IMR-90 (cell line): Measurements from ENCODE around the gene LRPAP1. TPM values are rescaled to one million over a fixed set of nuclear protein-coding genes. Genes with fewer than 3 reads are reported as not detected.

Experiments
- ATAC-seq: fragments of 200-7000 bp; cut with Tn5 transposase; 2 replicates; pipeline ENCODE4 v1.9.1; 2020; ENCODE audit warnings: low read depth, mild to moderate bottlenecking, moderate library complexity
- BruUV-seq: library from RNA; stranded (reverse); fragments of 400-500 nt; replicated peaks from 2 replicates; lab custom pipeline; 2021; lab: Mats Ljungman, UMichigan
- CTCF ChIA-PET: fragments of 300-600 bp; formaldehyde crosslinking; extraction: SDS; loops from one replicate; lab custom pipeline; 2021; ENCODE audit warnings: antibody characterized with exemption; lab: Yijun Ruan, JAX
- POLR2A ChIA-PET: fragments of 300-600 bp; sonication (Branson Sonifier 250); formaldehyde crosslinking; loops from one replicate; lab custom pipeline; 2022; ENCODE audit warnings: antibody characterized with exemption; ENCODE audit not compliant: unreplicated experiment; lab: Charles Lee
- DNase-seq: peaks from one replicate; pipeline ENCODE4 v3.0.0; 2013
- H2AFZ ChIP-seq: replicated peaks from 2 replicates; pipeline ENCODE3; 2013; ENCODE audit warnings: low read length, mild to moderate bottlenecking; ENCODE audit not compliant: poor library complexity
- H2AK5ac ChIP-seq: 2 replicates; pipeline ENCODE4 v1.6.1; 2013; ENCODE audit warnings: low read depth, low read length, inconsistent platforms
- H2AK9ac ChIP-seq: replicated peaks from 2 replicates; pipeline ENCODE3; 2013; ENCODE audit warnings: mild to moderate bottlenecking, low read depth, low read length, moderate library complexity; ENCODE audit not compliant: poor library complexity
- H2BK120ac ChIP-seq: 2 replicates; pipeline ENCODE4 v1.6.1; 2013; ENCODE audit warnings: low read depth, low read length, inconsistent platforms
- H2BK15ac ChIP-seq: 3 replicates; pipeline ENCODE4 v1.6.1; 2013; ENCODE audit warnings: low read depth, low read length, inconsistent platforms
- H2BK20ac ChIP-seq: 2 replicates; pipeline ENCODE4 v1.6.1; 2013; ENCODE audit warnings: low read depth, mild to moderate bottlenecking, inconsistent platforms, low read length, moderate library complexity
- H2BK5ac ChIP-seq: 2 replicates; pipeline ENCODE4 v1.6.1; 2013; ENCODE audit warnings: mild to moderate bottlenecking, low read depth, low read length, inconsistent platforms; ENCODE audit not compliant: poor library complexity, severe bottlenecking
- H3K14ac ChIP-seq: replicated peaks from 2 replicates; pipeline ENCODE4 v1.6.1; 2013; ENCODE audit warnings: low read depth, low read length, inconsistent platforms
- H3K18ac ChIP-seq: 2 replicates; pipeline ENCODE4 v1.6.1; 2013; ENCODE audit warnings: low read depth, low read length, control low read depth
- H3K23ac ChIP-seq: 2 replicates; pipeline ENCODE4 v1.6.1; 2013; ENCODE audit warnings: low read depth, low read length, inconsistent platforms
- H3K27ac ChIP-seq: 2 replicates; pipeline ENCODE4 v1.5.1; 2013; ENCODE audit warnings: mild to moderate bottlenecking, control low read depth, low read length; ENCODE audit not compliant: insufficient read depth
- H3K27me3 ChIP-seq: 2 replicates; pipeline ENCODE4 v1.6.1; 2013; ENCODE audit warnings: low read length; ENCODE audit not compliant: control insufficient read depth, insufficient read depth
- H3K36me3 ChIP-seq: 2 replicates; pipeline ENCODE4 v1.6.1; 2013; ENCODE audit warnings: low read length, mixed read lengths; ENCODE audit not compliant: control insufficient read depth, insufficient read depth
- H3K4ac ChIP-seq: 2 replicates; pipeline ENCODE4 v1.6.1; 2013; ENCODE audit warnings: low read depth, low read length, inconsistent platforms
- H3K4me1 ChIP-seq: 2 replicates; pipeline ENCODE4 v1.6.1; 2013; ENCODE audit warnings: low read length, mixed read lengths; ENCODE audit not compliant: control insufficient read depth, insufficient read depth
- H3K4me2 ChIP-seq: 2 replicates; pipeline ENCODE4 v1.6.1; 2013; ENCODE audit warnings: low read depth, mild to moderate bottlenecking, control low read depth, low read length, moderate library complexity
- H3K4me3 ChIP-seq: 2 replicates; pipeline ENCODE4 v1.5.1; 2013; ENCODE audit warnings: low read depth, mild to moderate bottlenecking, control low read depth, low read length, moderate library complexity; ENCODE audit not compliant: insufficient read depth
- H3K56ac ChIP-seq: 2 replicates; pipeline ENCODE4 v1.6.1; 2013; ENCODE audit warnings: low read length, inconsistent platforms; ENCODE audit not compliant: insufficient read depth; ENCODE audit errors: extremely low read depth
- H3K79me1 ChIP-seq, 2 experiments: 2 replicates each; pipeline ENCODE4 v1.6.1; 2013; ENCODE audit warnings: low read length in 2 of 2, inconsistent platforms in 1 of 2, low read depth in 1 of 2
- H3K9ac ChIP-seq: 2 replicates; pipeline ENCODE4 v1.6.1; 2013; ENCODE audit warnings: low read depth, low read length, control low read depth
- H3K9me1 ChIP-seq: 2 replicates; pipeline ENCODE4 v1.6.1; 2013; ENCODE audit warnings: low read length, inconsistent platforms; ENCODE audit not compliant: insufficient read depth
- H3K9me3 ChIP-seq: 2 replicates; pipeline ENCODE4 v1.6.1; 2013; ENCODE audit warnings: low read length; ENCODE audit not compliant: control insufficient read depth, insufficient read depth
- H4K20me1 ChIP-seq: 2 replicates; pipeline ENCODE4 v1.6.1; 2013; ENCODE audit warnings: low read length, inconsistent platforms; ENCODE audit not compliant: insufficient read depth
- H4K5ac ChIP-seq: 2 replicates; pipeline ENCODE4 v1.6.1; 2013; ENCODE audit warnings: mild to moderate bottlenecking, low read depth, low read length, control low read depth
- H4K8ac ChIP-seq, 2 experiments: 2 replicates each; pipeline ENCODE4 v1.6.1; 2013; ENCODE audit warnings: low read depth in 2 of 2, low read length in 2 of 2, control low read depth in 1 of 2, inconsistent platforms in 1 of 2
- H4K91ac ChIP-seq: 2 replicates; pipeline ENCODE4 v1.6.1; 2013; ENCODE audit warnings: low read depth, low read length, inconsistent platforms; ENCODE audit not compliant: insufficient read depth
- BHLHE40 ChIP-seq: fragments of 150-350 bp; IDR thresholded peaks from 2 replicates; pipeline ENCODE4 v1.6.1; 2016; ENCODE audit warnings: mild to moderate bottlenecking, low read depth, low read length
- CEBPB ChIP-seq: IDR thresholded peaks from 2 replicates; pipeline ENCODE4 v1.6.1; 2012; ENCODE audit warnings: low read depth, low read length, improper control_type of control experiment
- CHD1 ChIP-seq: IDR thresholded peaks from 2 replicates; pipeline ENCODE4 v1.6.1; 2012; ENCODE audit warnings: low read depth, low read length, improper control_type of control experiment
- FOS ChIP-seq: fragments of 150-350 bp; IDR thresholded peaks from 2 replicates; pipeline ENCODE4 v1.6.1; 2016; ENCODE audit warnings: low read depth, low read length
- MAFK ChIP-seq: IDR thresholded peaks from 2 replicates; pipeline ENCODE4 v1.6.1; 2012; ENCODE audit warnings: low read depth, low read length, improper control_type of control experiment
- MAZ ChIP-seq: IDR thresholded peaks from 2 replicates; pipeline ENCODE4 v1.6.1; 2012; ENCODE audit warnings: low read depth, mild to moderate bottlenecking, low read length, improper control_type of control experiment, moderate library complexity, borderline replicate concordance
- MXI1 ChIP-seq: IDR thresholded peaks from 2 replicates; pipeline ENCODE4 v1.6.1; 2012; ENCODE audit warnings: low read depth, mild to moderate bottlenecking, low read length, moderate library complexity, borderline replicate concordance
- NFE2L2 ChIP-seq: fragments of 150-350 bp; IDR thresholded peaks from 2 replicates; pipeline ENCODE4 v1.6.1; 2016; ENCODE audit warnings: low read depth, mild to moderate bottlenecking, low read length
- POLR2A ChIP-seq: IDR thresholded peaks from 2 replicates; pipeline ENCODE4 v1.6.1; 2012; ENCODE audit warnings: mild to moderate bottlenecking, low read depth, low read length
- RAD21 ChIP-seq: IDR thresholded peaks from 2 replicates; pipeline ENCODE4 v1.6.1; 2012; ENCODE audit warnings: low read length, improper control_type of control experiment
- RCOR1 ChIP-seq: IDR thresholded peaks from 2 replicates; pipeline ENCODE4 v1.6.1; 2012; ENCODE audit warnings: mild to moderate bottlenecking, low read length, improper control_type of control experiment; ENCODE audit not compliant: insufficient replicate concordance
- RFX5 ChIP-seq: IDR thresholded peaks from 2 replicates; pipeline ENCODE4 v1.8.0; 2012; ENCODE audit warnings: low read depth, mild to moderate bottlenecking, low read length, moderate library complexity
- SMC3 ChIP-seq: fragments of 150-350 bp; IDR thresholded peaks from 2 replicates; pipeline ENCODE4 v1.6.1; 2016; ENCODE audit warnings: low read depth, mild to moderate bottlenecking, antibody characterized with exemption, low read length, moderate library complexity
- USF2 ChIP-seq: fragments of 150-350 bp; IDR thresholded peaks from 2 replicates; pipeline ENCODE4 v1.6.1; 2017; ENCODE audit warnings: mild to moderate bottlenecking, antibody characterized with exemption, low read length, low read depth
- WGBS, 2 experiments: methylation state at CpG; one replicate each; pipeline versions ENCODE4 v1.1.5 to v1.1.7; 2013; ENCODE audit warnings: missing lambda C conversion rate in 2 of 2; ENCODE audit not compliant: insufficient read length in 1 of 2; ENCODE audit errors: extremely low coverage in 2 of 2; 5-methylcytosine and 5-hydroxymethylcytosine counted together
- dilution Hi-C: fragments of 300-500 bp; cut with HindIII; formaldehyde crosslinking; loops from one replicate; pipeline ENCODE4 v1.14.3; 2018; ENCODE audit warnings: low sequenced_read_pairs; ENCODE audit not compliant: unreplicated experiment
- in situ Hi-C: fragments of 300-500 bp; cut with MboI; formaldehyde crosslinking; loops from 3 replicates; pipeline ENCODE4 v1.14.3; 2019; ENCODE audit warnings: low sequenced_read_pairs, inconsistent platforms, mixed read lengths
- intact Hi-C: fragments of 100-400 bp; cut with micrococcal nuclease; formaldehyde crosslinking; loops from 2 replicates; pipeline ENCODE4 v1.10.0; 2022
- polyA plus RNA-seq, 3 experiments: library from polyadenylated mRNA; depleted of rRNA; stranded (reverse); fragments of >200 nt; gene quantifications; 2 replicates each; pipeline ENCODE4 v1.2.3, GENCODE V29; 2012; ENCODE audit warnings: low replicate concordance in 1 of 3
- total RNA-seq: library from RNA; depleted of rRNA; stranded (reverse); fragments of >200 nt; gene quantifications from 2 replicates; pipeline ENCODE4 v1.2.3, GENCODE V29; 2012
- TF ChIP-seq, protein P1 (sequence below): fragments of 150-350 bp; IDR thresholded peaks from 2 replicates; pipeline ENCODE4 v1.6.1; 2016; ENCODE audit warnings: low read depth, mild to moderate bottlenecking, low read length, moderate library complexity, borderline replicate concordance
- TF ChIP-seq, protein P2 (sequence below): conservative IDR thresholded peaks from 2 replicates; pipeline ENCODE4 v1.5.1; 2012; ENCODE audit warnings: mild to moderate bottlenecking, low read depth, low read length, improper control_type of control experiment

The LRPAP1 gene
- total and polyA plus RNA-seq, 2 of the 4 experiments (the other 2 are of a cell fraction), result 135 to 175 TPM

GRCh38 chr4:3529363-3529762 lies 2.9 kb downstream of the LRPAP1 start:
- H4K8ac ChIP-seq, result no peak overlapping the region
- H3K27ac ChIP-seq, result no peak overlapping the region
- dilution Hi-C loops (no loop called here), in situ Hi-C loops (no loop called here), intact Hi-C loops (no loop called here)
- POLR2A ChIA-PET, result no interaction called here
- 100% methylated on average over 6 of the region's 12 CpGs; no CpG with 5 or more reads in 1 of the 2 experiments for WGBS, 2 experiments
- H3K4ac ChIP-seq, result no peak overlapping the region
- peaks cover 18 to 46% of the 10 kb centered on the region in 2 experiments for H3K79me1 ChIP-seq
- H4K91ac ChIP-seq, result no peak overlapping the region
- H3K18ac ChIP-seq, result no peak overlapping the region
- H4K20me1 ChIP-seq, result peaks cover 45% of the 10 kb centered on the region
- no peak overlapping the region for H4K5ac ChIP-seq
- H3K4me3 ChIP-seq, result no peak overlapping the region
- no peak overlapping the region for H2BK120ac ChIP-seq
- H2AK5ac ChIP-seq, result no peak overlapping the region
- H3K56ac ChIP-seq, result no peak overlapping the region
- peaks cover 10% of the 10 kb centered on the region for H3K4me1 ChIP-seq
- H2BK15ac ChIP-seq, result no peak overlapping the region
- H3K4me2 ChIP-seq, result no peak overlapping the region
- no peak for DNase-seq
- H2AK9ac ChIP-seq, result peak overlapping the region; percentile 35
- no peak overlapping the region for H2BK20ac ChIP-seq
- H3K9me1 ChIP-seq, result no peaks in the 10 kb centered on the region
- H3K9ac ChIP-seq, result no peak overlapping the region
- no peaks in the 10 kb centered on the region for H3K9me3 ChIP-seq
- H3K23ac ChIP-seq, result no peak overlapping the region
- CTCF ChIA-PET, result no interaction called here
- H2AFZ ChIP-seq, result no peak overlapping the region
- TF ChIP-seq FOS (no peak), RAD21 (no peak), USF2 (no peak), BHLHE40 (no peak), CEBPB (no peak), MAFK (no peak), MAZ (no peak), CHD1 (no peak), POLR2A (no peak), NFE2L2 (no peak), RFX5 (no peak), RCOR1 (no peak), SMC3 (no peak), MXI1 (no peak)
- TF ChIP-seq, protein P1, sequence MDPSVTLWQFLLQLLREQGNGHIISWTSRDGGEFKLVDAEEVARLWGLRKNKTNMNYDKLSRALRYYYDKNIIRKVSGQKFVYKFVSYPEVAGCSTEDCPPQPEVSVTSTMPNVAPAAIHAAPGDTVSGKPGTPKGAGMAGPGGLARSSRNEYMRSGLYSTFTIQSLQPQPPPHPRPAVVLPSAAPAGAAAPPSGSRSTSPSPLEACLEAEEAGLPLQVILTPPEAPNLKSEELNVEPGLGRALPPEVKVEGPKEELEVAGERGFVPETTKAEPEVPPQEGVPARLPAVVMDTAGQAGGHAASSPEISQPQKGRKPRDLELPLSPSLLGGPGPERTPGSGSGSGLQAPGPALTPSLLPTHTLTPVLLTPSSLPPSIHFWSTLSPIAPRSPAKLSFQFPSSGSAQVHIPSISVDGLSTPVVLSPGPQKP, result no peak
- TF ChIP-seq, protein P2, sequence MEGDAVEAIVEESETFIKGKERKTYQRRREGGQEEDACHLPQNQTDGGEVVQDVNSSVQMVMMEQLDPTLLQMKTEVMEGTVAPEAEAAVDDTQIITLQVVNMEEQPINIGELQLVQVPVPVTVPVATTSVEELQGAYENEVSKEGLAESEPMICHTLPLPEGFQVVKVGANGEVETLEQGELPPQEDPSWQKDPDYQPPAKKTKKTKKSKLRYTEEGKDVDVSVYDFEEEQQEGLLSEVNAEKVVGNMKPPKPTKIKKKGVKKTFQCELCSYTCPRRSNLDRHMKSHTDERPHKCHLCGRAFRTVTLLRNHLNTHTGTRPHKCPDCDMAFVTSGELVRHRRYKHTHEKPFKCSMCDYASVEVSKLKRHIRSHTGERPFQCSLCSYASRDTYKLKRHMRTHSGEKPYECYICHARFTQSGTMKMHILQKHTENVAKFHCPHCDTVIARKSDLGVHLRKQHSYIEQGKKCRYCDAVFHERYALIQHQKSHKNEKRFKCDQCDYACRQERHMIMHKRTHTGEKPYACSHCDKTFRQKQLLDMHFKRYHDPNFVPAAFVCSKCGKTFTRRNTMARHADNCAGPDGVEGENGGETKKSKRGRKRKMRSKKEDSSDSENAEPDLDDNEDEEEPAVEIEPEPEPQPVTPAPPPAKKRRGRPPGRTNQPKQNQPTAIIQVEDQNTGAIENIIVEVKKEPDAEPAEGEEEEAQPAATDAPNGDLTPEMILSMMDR, result no peak
- no TSS peak for BruUV-seq
- H3K27me3 ChIP-seq, result peaks cover 5% of the 10 kb centered on the region; the same call in 1 of the 2 replicates
- peaks cover 18% of the 10 kb centered on the region for H3K36me3 ChIP-seq
- no peak overlapping the region for H2BK5ac ChIP-seq
- ATAC-seq, result no peak
- no peak overlapping the region for H3K14ac ChIP-seq
